ENCODE results near the gene TMEM255B.
"Not testable (repeated sequence)": the region's sequence is repeated elsewhere in the genome, so short reads cannot be mapped to it uniquely, and the experiment has no call there.

The TMEM255B gene

GRCh38 chr13:113749967-113750366, 9.1 kb upstream of the TMEM255B start:
- DNase-seq (ENCODE audit: low read depth), result no peak
- no peak for TF ChIP-seq CTCF (IDR thresholded peaks at IDR 0.05; ENCODE audit: control insufficient read depth, insufficient read depth, low read depth, low read length, missing control alignments)
- no peak overlapping the region for H3K4me3 ChIP-seq (ENCODE audit: control insufficient read depth, low read depth, low read length)

- no peak overlapping the region for H3K4me3 ChIP-seq (ENCODE audit: control insufficient read depth, low read depth, low read length)
- DNase-seq (ENCODE audit: low read depth), result no peak
- TF ChIP-seq CTCF (IDR thresholded peaks at IDR 0.05; ENCODE audit: control insufficient read depth, insufficient read depth, low read depth, low read length, missing control alignments), result no peak
Measured at GRCh38 chr13:113750554-113751399, 8.2 kb upstream of the TMEM255B start.

GRCh38 chr13:113751491-113751890, 7.5 kb upstream of the TMEM255B start:
- no peak overlapping the region for H3K4me3 ChIP-seq (ENCODE audit: control insufficient read depth, low read depth, low read length)
- no peak for DNase-seq (ENCODE audit: low read depth)
- TF ChIP-seq CTCF (IDR thresholded peaks at IDR 0.05; ENCODE audit: control insufficient read depth, insufficient read depth, low read depth, low read length, missing control alignments), result no peak

- not testable (repeated sequence) for H3K4me3 ChIP-seq (ENCODE audit: control insufficient read depth, low read depth, low read length); DNase-seq (ENCODE audit: low read depth)
Measured at GRCh38 chr13:113752211-113752986, 6.6 kb upstream of the TMEM255B start.

GRCh38 chr13:113753171-113753570, 5.9 kb upstream of the TMEM255B start:
- no peak for TF ChIP-seq CTCF (IDR thresholded peaks at IDR 0.05; ENCODE audit: control insufficient read depth, insufficient read depth, low read depth, low read length, missing control alignments)
- no peak for DNase-seq (ENCODE audit: low read depth)
- H3K4me3 ChIP-seq (ENCODE audit: control insufficient read depth, low read depth, low read length), result no peak overlapping the region

GRCh38 chr13:113754242-113754641, 4.8 kb upstream of the TMEM255B start:
- H3K4me3 ChIP-seq (ENCODE audit: control insufficient read depth, low read depth, low read length), result no peak overlapping the region
- DNase-seq (ENCODE audit: low read depth), result no peak
- TF ChIP-seq CTCF (IDR thresholded peaks at IDR 0.05; ENCODE audit: control insufficient read depth, insufficient read depth, low read depth, low read length, missing control alignments), result no peak

- TF ChIP-seq CTCF (IDR thresholded peaks at IDR 0.05; ENCODE audit: control insufficient read depth, insufficient read depth, low read depth, low read length, missing control alignments), result no peak
- no peak for DNase-seq (ENCODE audit: low read depth)
Measured at GRCh38 chr13:113754691-113755090, 4.3 kb upstream of the TMEM255B start.

More at GRCh38 chr13:113754691-113755090, 4.3 kb upstream of the TMEM255B start:
- no peak overlapping the region for H3K4me3 ChIP-seq (ENCODE audit: control insufficient read depth, low read depth, low read length)

All from AG09309 (cell line).